Stimulated activated CD4-positive, alpha-beta T cell treated with anti-CD3 and anti-CD28 coated beads, Interleukin-4, amount 100 ng/mL, for 4 hours (primary cell): ENCODE results near the gene NGDN.

Experiments used
- DNase-seq, 2 experiments: peaks; one replicate each; pipeline ENCODE4 v3.0.0-alpha.2; 2020

NGDN gene

DNA sequence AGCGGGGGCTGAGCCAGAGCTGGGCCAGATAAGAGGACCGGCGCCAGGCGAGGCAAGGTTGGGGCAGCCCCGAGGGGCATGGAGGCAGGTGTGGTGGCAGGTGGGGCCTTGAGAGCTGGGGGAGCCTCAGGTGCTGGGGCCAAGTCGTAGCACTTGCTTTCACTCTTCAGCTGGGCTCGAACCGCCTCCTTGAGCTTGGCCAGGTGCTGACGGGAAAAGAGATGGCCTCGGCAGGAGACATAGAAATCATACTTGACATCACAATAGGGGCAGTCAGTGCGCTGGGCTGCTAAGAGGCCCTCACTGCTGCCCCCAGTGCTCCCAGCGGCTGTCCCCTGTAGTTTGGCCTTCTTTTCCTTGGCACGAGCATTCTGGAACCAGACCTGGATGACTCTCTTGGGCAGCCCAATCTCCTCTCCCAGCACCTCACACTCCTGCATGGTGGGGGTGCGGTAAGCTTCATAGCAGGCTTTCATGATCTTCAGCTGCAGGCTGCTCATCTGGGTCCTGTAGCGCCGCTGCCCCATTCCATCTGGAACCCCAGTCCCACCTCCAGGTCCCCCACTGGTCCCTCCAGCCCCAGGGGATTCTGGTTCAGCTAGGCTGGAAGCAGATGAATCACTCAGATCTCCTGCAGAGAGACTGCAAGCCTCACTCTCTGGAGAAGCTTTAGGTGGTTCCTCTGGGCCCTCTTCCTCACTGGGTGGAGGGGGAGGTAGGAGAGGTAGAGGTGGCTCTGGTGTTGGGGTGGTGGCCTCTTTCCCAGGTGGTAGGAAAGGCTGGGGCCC is 53.9 kb downstream of the NGDN start:
- no peak for DNase-seq

- DNase-seq, result no peak
These were observed 55.5 kb downstream of the NGDN start for GRCh38 chr14:23524954-23525353.

DNA sequence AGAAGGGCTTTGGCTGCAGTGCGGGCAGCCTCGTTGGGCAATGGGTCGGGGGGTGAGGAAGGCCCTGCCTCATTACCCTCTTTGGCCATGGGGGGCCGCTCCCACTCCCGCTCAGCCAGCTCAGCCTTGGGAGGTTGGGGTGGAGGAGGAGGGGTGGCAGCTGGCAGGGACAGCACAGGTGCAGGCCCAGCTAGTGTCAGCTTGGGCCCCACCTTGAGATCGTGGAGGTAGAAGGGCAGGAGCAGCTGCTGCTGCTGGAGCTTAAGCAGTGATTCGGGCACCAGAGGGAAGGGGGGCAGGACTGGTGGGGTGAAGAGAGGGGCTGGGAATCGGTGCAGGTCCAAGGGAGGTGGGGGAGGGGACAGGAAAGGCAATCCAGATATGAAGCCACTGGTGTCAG is 56.1 kb downstream of the NGDN start:
- DNase-seq, result no peak
